Prostate gland (tissue), 2 donors: ENCODE results near the gene KHDC4.

ENCODE experiments used
- CTCF ChIP-seq, 4 experiments: fragments of 200-600 bp in 2 of 4; fragments of 450-650 bp in 2 of 4; sonication (generic) in 2 of 4; IDR thresholded peaks; 1 replicate in 3 of 4; 2 replicates in 1 of 4; pipeline ENCODE4 v1.5.1; 2016 to 2019; ENCODE audit warnings: antibody characterized with exemption in 4 of 4, mild to moderate bottlenecking in 2 of 4, moderate library complexity in 2 of 4
- POLR2A ChIP-seq: fragments of 450-650 bp; IDR thresholded peaks from one replicate; pipeline ENCODE4 v1.6.1; 2016; ENCODE audit warnings: antibody characterized with exemption, mild to moderate bottlenecking
- POLR2AphosphoS5 ChIP-seq: sonication (generic); formaldehyde crosslinking; IDR thresholded peaks from one replicate; pipeline ENCODE4 v1.6.1; 2017; ENCODE audit warnings: antibody characterized with exemption

DNA sequence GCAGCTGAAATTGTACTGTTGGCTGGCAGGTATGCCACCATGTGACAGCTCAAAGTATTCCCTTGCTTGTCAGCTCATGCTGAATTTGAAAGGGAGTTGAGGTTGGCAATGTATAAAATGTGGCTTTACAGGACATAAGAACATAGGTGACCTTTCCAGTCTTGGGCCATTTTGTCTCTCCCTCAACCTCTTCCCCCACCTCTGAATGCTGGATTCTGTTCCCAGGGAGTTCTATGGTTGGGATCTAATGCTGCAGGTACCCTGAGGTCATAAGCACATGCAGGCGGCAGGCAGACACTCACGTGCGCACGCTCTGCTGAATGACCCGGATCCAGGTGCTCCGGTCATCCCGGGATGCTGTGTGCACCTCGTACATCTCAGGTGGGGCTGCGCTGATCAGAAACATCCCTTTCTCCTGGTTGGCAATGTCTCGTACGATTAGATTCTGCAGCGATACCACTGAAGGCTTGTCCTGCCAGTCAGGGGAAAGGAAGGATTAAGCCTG lies 23.2 kb upstream of the KHDC4 start:
- TF ChIP-seq CTCF (IDR thresholded peaks at IDR 0.05), result no peak
- no peak for TF ChIP-seq POLR2A
- TF ChIP-seq POLR2AphosphoS5, result no peak
